ENCODE measurements around the gene ABCA1.

GRCh38 chr9:104915049-104915448 is 12.9 kb downstream of the ABCA1 start:
- no peak for TF ChIP-seq CTCF (CRISPR knock-in tag; IDR thresholded peaks at IDR 0.05)
- no peak for TF ChIP-seq PPARG (CRISPR knock-in tag; conservative IDR thresholded peaks at IDR 0.05)
- no peak for TF ChIP-seq ATF7 (IDR thresholded peaks at IDR 0.05)
- no peak for TF ChIP-seq ATF7 (CRISPR knock-in tag; IDR thresholded peaks at IDR 0.05)
- TF ChIP-seq ATAD3A (CRISPR knock-in tag; IDR thresholded peaks at IDR 0.05): no peak
- TF ChIP-seq ZNF788 (CRISPR knock-in tag; IDR thresholded peaks at IDR 0.05; ENCODE audit: borderline replicate concordance): no peak
